Measurements from ENCODE around the gene SNRNP25.
"Not testable (repeated sequence)": the region's sequence is repeated elsewhere in the genome, so short reads cannot be mapped to it uniquely, and the experiment has no call there.

Gene SNRNP25

DNA sequence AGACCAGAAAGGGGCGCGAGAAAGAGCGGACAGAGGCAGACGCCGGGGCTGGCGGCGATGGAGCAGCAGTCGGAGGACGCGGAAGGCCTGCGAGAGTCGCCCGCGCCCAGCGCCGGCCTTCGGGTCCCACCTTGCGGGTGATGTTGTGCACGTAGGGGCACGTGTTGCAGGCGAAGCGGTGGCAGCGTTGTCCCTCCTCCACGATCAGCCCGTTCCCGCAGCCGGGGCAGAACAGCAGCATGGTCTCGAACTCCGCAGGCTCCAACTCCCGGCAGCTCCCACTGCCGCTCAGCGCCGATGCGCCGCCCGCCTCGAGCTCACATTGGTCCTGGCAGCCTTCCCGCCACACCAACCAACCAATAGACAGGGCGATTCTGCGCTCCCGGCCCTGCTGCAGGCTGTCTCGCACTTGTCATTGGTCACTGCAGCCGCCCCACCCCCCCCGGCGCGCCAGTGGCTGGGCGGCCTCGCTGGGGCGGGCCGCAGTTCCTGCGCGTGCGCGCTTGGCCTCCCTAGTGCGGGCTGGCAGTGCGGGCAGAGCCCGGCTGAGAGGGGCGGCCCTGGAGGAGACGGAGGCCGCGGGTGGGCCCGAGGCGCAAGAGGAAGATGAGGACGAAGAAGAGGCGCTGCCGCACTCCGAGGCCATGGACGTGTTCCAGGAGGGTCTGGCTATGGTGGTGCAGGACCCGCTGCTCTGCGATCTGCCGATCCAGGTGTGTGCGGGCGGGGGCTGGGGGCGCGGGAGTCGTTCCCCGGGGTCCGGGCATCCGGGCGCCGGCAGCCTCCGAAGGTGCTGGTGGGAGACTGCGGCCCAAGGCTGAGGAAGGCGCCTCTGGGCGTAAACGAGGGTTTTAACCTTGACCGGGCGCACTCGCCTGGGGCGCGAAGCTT lies at the start of gene SNRNP25, which contains the start of gene POLR3K:
TSS of gene SNRNP25 (plus strand) at position 483 of the 891 bp plus-strand sequence. CDS start at position 672, 189 bp downstream.
TSS of gene POLR3K (minus strand) at position 263 of the 891 bp plus-strand sequence. CDS start at position 241, 22 bp downstream.
- Histone ChIP-seq H3K9ac (ENCODE audit: low read depth, low read length) (peak within 1 kb of the TSS; percentile 88), H3K4me1 (ENCODE audit: insufficient read depth, low read length) (no peaks in the 10 kb centered on the region), H3K36me3 (ENCODE audit: insufficient read depth, low read length) (peaks cover 7% of the 10 kb centered on the region), H3K9me3 (ENCODE audit: control insufficient read depth, insufficient read depth, low read length) (no peaks in the 10 kb centered on the region)

DNA sequence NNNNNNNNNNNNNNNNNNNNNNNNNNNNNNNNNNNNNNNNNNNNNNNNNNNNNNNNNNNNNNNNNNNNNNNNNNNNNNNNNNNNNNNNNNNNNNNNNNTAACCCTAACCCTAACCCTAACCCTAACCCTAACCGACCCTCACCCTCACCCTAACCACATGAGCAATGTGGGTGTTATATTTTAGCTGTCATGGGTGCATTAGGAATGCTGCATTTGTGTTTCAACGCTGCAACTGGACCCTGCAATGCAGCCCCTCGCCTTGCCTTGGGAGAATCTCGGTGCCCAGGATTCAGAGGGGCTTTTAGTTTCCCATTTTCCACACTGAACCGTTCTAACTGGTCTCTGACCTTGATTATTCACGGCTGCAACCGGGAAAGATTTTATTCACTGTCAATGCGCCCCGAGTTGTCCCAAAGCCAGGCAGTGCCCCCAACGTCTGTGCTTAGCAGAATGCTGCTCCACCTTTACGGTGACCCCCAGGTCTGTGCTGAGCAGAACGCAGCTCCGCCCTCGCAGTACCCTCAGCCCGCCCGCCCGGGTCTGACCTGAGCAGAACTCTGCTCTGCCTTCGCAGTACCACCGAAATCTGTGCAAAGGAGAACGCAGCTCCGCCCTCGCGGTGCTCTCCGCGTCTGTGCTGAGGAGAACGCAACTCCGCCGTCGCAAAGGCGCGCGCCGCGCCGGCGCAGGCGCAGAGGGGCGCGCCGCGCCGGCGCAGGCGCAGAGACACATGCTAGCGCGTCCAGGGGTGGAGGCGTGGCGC lies 43.5 kb upstream of the SNRNP25 start:
- H3K9ac ChIP-seq (ENCODE audit: low read depth, low read length), result no peak overlapping the region
- H3K4me1 ChIP-seq (ENCODE audit: insufficient read depth, low read length), result no peaks in the 10 kb centered on the region
- H3K9me3 ChIP-seq (ENCODE audit: control insufficient read depth, insufficient read depth, low read length), result no peaks in the 10 kb centered on the region

DNA sequence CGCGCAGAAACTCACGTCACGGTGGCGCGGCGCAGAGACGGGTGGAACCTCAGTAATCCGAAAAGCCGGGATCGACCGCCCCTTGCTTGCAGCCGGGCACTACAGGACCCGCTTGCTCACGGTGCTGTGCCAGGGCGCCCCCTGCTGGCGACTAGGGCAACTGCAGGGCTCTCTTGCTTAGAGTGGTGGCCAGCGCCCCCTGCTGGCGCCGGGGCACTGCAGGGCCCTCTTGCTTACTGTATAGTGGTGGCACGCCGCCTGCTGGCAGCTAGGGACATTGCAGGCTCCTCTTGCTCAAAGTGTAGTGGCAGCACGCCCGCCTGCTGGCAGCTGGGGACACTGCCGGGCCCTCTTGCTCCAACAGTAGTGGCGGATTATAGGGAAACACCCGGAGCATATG lies 42.9 kb upstream of the SNRNP25 start:
- not testable (repeated sequence) for H3K9ac ChIP-seq (ENCODE audit: low read depth, low read length); H3K9me3 ChIP-seq (ENCODE audit: control insufficient read depth, insufficient read depth, low read length); H3K4me1 ChIP-seq (ENCODE audit: insufficient read depth, low read length); H3K36me3 ChIP-seq (ENCODE audit: insufficient read depth, low read length)

More for the DNA sequence above, 43.5 kb upstream of the SNRNP25 start:
- H3K36me3 ChIP-seq (ENCODE audit: insufficient read depth, low read length), result no peaks in the 10 kb centered on the region

DNA sequence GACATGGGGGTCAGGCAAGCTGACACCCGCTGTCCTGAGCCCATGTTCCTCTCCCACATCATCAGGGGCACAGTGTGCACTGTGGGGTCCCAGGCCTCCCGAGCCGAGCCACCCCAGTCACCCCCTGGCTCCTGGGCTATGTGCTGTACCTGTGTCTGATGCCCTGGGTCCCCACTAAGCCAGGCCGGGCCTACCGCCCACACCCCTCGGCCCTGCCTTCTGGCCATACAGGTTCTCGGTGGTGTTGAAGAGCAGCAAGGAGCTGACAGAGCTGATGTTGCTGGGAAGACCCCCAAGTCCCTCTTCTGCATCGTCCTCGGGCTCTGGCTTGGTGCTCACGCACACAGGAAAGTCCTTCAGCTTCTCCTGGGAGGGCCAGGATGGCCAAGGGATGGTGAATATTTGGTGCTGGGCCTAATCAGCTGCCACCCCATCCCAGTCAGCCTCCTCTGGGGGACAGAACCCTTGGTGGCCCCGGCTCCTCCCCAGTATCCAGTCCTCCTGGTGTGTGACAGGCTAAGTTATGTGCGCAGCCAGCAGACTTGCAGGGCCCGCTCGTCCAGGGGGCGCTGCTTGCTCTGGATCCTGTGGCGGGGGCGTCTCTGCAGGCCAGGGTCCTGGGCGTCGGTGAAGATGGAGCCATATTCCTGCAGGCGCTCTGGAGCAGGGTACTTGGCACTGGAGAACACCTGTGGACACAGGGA lies 36.4 kb upstream of the SNRNP25 start:
- not testable (repeated sequence) for H3K4me1 ChIP-seq (ENCODE audit: insufficient read depth, low read length); H3K9ac ChIP-seq (ENCODE audit: low read depth, low read length); H3K36me3 ChIP-seq (ENCODE audit: insufficient read depth, low read length); H3K9me3 ChIP-seq (ENCODE audit: control insufficient read depth, insufficient read depth, low read length)

DNA sequence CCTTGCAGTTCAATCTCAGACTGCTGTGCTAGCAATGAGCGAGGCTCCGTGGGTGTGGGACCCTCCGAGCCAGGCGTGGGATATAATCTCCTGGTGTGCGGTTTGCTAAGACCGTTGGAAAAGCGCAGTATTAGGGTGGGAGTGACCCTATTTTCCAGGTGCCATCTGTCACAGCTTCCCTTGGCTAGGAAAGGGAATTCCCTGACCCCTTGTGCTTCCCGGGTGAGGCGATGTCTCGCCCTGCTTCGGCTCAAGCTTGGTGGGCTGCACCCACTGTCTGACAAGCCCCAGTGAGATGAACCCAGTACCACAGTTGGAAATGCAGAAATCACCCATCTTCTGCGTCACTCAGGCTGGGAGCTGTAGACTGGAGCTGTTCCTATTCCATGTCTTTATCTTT lies 32.7 kb upstream of the SNRNP25 start:
- H3K9ac ChIP-seq (ENCODE audit: low read depth, low read length); H3K4me1 ChIP-seq (ENCODE audit: insufficient read depth, low read length); H3K9me3 ChIP-seq (ENCODE audit: control insufficient read depth, insufficient read depth, low read length); H3K36me3 ChIP-seq (ENCODE audit: insufficient read depth, low read length): not testable (repeated sequence)

DNA sequence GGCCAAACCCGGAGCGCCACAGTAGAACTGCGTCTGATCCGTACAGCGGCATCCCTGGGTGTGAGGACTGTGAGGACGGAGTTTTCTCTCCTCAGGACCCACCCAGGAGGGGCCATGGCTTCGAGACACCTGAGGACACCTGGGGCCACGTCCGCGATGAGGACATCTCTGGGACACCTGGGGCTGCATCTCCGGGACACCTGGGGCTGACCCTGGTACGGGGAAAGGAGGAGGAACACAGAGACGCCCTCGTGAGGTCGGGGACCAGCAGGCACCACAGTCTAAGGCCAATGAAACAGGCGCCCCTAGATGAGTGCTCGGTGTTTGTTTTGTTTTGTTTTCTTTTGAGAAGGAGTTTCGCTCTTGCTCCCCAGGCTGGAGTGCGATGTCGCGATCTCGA lies 29.5 kb upstream of the SNRNP25 start:
- H3K4me1 ChIP-seq (ENCODE audit: insufficient read depth, low read length); H3K36me3 ChIP-seq (ENCODE audit: insufficient read depth, low read length); H3K9ac ChIP-seq (ENCODE audit: low read depth, low read length); H3K9me3 ChIP-seq (ENCODE audit: control insufficient read depth, insufficient read depth, low read length): not testable (repeated sequence)

DNA sequence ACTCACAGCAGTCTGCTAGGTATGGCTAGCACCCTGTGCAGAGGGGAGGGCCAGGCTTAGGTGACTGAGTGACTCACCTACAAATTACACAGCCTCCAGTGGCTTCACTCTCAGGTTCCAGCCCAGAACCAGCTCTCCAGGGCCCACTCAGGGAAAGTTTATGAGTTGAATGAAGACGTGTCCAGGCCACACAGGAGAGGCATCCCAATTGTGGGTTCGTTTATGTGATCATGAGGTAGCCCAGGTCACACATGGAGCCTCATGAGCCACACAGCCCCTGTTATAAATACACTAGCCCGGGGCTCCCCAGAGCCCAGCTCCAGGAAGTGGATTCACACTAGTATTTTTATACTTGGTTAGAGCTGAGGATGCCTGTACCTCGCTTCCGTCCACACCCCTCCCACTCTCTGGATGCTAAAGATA lies 27.7 kb upstream of the SNRNP25 start:
- not testable (repeated sequence) for H3K4me1 ChIP-seq (ENCODE audit: insufficient read depth, low read length); H3K9me3 ChIP-seq (ENCODE audit: control insufficient read depth, insufficient read depth, low read length); H3K36me3 ChIP-seq (ENCODE audit: insufficient read depth, low read length); H3K9ac ChIP-seq (ENCODE audit: low read depth, low read length)

DNA sequence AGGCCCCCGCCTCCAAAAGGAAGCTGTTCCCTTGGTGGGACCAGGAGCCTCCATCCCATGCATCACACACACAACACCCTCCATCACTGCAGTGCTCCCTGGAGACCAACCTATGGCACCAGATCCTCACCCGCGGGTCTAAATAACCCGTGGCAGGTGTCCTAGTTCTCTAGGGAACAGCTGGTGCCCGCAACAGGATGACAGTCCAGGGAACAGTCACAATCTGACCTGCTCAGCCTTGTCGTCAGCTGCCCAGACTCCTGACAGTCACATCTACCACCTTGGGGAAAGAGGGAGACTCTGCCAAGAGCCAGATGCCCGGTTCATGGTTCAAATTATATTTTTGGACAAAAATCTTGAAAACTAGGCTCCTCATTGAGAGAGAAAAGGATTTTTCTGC lies 23.0 kb upstream of the SNRNP25 start:
- not testable (repeated sequence) for H3K9ac ChIP-seq (ENCODE audit: low read depth, low read length); H3K36me3 ChIP-seq (ENCODE audit: insufficient read depth, low read length); H3K4me1 ChIP-seq (ENCODE audit: insufficient read depth, low read length)

DNA sequence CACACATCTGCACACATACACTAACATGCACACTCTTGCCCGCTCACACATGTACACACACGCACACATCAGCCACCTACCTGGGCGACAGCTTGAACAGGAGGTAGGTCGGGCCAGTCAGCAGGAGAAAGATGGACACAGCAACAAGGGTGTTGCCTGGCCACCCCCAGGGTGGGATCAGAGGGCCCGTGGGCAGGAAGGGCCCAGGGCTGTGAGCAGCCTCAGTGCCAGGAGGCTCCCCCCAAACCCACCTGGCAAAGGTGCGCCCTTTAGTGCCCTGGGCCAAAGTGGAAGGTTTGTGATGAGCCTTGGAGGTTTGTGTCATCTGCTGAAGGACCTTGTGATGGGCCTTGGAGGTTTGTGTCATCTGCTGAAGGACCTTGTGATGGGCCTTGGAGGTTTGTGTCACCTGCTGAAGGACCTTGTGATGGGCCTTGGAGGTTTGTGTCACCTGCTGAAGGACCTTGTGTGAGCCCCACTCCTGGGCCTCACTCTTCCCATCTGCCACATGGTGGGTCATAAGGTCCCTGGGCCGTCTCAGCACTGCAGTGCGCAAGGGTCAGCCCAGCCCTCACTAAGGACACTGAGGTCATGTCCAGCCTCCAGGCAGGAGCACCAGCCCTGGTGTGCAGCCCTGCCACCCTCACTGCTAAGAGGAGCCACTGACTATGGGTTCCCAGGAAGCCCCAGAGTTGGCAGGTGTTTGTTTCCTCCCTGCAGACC lies 20.3 kb upstream of the SNRNP25 start:
- not testable (repeated sequence) for H3K9me3 ChIP-seq (ENCODE audit: control insufficient read depth, insufficient read depth, low read length); H3K9ac ChIP-seq (ENCODE audit: low read depth, low read length); H3K4me1 ChIP-seq (ENCODE audit: insufficient read depth, low read length); H3K36me3 ChIP-seq (ENCODE audit: insufficient read depth, low read length)

More for the DNA sequence above, 23.0 kb upstream of the SNRNP25 start:
- H3K9me3 ChIP-seq (ENCODE audit: control insufficient read depth, insufficient read depth, low read length), result not testable (repeated sequence)

DNA sequence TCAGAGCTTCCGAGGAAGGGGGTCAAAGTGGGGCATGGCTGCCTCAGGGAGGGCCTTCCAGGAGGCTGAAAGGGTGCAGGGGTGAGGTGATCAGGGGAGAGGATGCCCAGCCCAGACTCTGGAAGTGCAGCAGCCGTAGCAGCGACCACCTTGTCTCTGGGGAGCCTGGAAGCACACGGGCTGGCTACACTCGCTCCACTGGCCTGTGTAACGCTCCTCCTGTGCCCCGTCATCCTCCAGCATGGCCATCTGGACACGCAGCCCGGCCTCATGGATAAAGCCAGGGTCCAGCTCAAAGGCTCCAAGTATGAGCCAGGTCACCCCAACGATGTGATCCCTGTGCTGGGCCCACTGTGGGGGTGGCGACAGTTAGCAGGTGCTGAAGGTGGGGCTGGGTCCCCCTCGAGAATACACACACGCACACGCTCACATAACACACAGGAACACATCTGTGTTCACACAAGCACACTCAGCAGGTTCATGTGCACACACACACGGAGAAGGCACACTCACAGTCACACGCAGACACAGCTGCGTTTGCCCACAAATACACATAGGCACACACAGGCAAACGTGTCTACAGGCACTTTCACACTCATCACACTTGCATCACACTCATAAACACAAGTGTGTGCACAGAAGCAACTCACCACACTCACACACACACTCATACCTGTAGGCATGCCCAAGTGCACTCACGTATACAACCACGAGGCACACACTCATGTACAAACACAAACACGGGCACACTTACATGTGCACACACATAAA lies 19.6 kb upstream of the SNRNP25 start:
- H3K36me3 ChIP-seq (ENCODE audit: insufficient read depth, low read length), result no peaks in the 10 kb centered on the region; the same call in 1 of the 2 replicates
- no peak overlapping the region for H3K9ac ChIP-seq (ENCODE audit: low read depth, low read length)
- H3K4me1 ChIP-seq (ENCODE audit: insufficient read depth, low read length), result no peaks in the 10 kb centered on the region
- no peaks in the 10 kb centered on the region for H3K9me3 ChIP-seq (ENCODE audit: control insufficient read depth, insufficient read depth, low read length)

DNA sequence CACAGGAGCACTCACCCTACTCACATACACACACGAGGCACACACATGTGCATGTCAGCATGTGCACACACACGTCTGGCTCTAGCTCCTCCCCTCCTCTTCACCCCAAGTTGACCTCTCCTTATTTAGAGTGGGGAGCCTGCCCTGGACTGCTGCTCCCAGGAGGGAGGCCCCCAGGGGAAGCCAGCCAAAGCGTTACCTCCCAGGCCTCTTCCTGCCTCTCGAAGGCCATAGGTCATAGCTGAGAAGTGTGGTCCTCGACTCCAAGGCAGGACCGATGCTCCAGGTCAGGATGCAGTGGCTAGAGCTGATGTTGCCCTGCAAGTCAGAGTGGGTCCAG lies 19.0 kb upstream of the SNRNP25 start:
- Histone ChIP-seq H3K36me3 (ENCODE audit: insufficient read depth, low read length) (no peaks in the 10 kb centered on the region; the same call in 1 of the 2 replicates), H3K9me3 (ENCODE audit: control insufficient read depth, insufficient read depth, low read length) (no peaks in the 10 kb centered on the region), H3K4me1 (ENCODE audit: insufficient read depth, low read length) (no peaks in the 10 kb centered on the region), H3K9ac (ENCODE audit: low read depth, low read length) (no peak overlapping the region)

DNA sequence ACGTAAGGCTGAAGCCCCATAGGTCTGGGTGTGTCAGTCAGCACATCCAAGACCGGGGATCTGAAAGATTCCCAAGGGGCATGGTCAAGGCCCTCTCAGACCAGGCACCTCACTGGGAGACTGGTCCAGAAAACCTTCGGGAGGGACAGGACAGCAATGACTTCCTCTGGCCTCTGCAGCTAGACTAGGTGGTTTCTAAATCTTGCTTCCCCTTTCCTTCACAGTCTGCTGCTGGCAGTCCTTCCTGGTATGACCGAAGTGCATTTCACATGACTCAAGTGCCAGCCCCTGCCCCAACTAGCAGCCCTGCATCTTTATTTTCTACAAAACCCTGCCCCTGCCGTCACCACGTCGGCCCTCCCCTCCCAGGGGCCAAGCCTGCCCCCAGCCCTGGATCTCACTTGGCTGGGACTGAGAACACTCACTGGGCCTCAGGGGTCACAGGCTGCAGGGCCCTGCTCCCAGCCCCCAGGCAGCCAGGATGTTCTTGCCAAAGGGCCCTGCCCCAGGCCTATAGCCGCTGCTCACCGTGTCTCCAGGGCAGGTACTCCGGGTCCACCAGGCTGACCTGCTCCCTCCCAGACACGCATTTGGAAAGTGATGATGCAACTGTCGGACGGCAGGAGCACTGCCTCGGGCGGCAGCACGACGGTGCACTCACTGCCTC lies 18.5 kb upstream of the SNRNP25 start:
- Histone ChIP-seq H3K9me3 (ENCODE audit: control insufficient read depth, insufficient read depth, low read length) (no peaks in the 10 kb centered on the region), H3K36me3 (ENCODE audit: insufficient read depth, low read length) (no peaks in the 10 kb centered on the region; the same call in 1 of the 2 replicates), H3K4me1 (ENCODE audit: insufficient read depth, low read length) (no peaks in the 10 kb centered on the region), H3K9ac (ENCODE audit: low read depth, low read length) (no peak overlapping the region)

DNA sequence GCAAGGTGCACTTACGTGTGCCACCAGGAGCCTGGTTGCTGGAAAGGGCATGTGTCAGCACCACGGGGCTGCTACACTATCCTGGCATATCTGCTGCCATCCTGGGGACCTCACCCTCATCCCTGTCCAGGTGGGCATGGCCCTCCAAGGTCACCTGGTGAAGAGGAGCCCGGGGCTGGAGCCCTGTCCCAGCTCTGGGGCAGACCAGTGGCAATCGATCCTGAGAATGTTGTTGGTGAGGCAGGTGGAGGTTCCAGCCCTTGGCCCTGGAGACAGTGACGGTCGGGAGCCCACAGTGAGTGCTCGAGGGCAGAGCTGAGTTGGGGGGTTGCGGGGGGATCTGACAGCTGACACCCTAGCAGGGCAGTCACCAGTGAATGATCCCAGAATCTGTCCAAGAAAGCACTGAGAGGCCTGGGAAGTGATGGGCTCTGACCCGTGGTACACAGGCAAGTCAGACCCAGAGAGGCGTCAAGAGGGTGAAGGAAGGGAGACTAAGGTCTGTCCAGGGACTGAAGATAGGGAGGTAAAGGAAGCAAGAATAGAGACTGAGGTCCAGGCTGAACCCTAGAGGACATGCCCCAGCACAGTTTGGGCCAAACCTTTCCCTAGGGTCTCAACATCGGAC lies 17.8 kb upstream of the SNRNP25 start:
- H3K9ac ChIP-seq (ENCODE audit: low read depth, low read length), result no peak overlapping the region
- no peaks in the 10 kb centered on the region for H3K9me3 ChIP-seq (ENCODE audit: control insufficient read depth, insufficient read depth, low read length)
- no peaks in the 10 kb centered on the region for H3K4me1 ChIP-seq (ENCODE audit: insufficient read depth, low read length)
- no peaks in the 10 kb centered on the region; the same call in 1 of the 2 replicates for H3K36me3 ChIP-seq (ENCODE audit: insufficient read depth, low read length)

Data from ES-I3 (cell line).